ENCODE data around the gene NANOS3.

DNA sequence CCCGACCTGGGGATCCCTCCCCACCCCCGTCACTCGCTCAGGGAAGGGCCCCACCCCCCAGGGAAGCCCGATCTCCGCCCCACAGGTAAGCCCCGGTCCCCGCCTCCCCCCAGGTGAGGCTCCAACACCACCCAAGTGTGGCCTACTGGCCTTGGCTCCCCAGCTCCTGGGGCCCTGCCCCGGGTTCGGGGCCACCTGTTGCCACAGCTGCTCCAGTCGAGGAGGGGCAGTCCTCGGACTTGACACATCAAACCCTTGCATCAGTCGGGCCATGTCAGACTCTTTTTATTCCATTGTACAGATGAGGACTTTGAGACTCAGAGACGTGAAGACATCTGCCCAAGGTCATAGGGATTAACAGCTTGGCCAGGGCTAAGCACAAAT lies 29.6 kb downstream of the NANOS3 start:
- TF ChIP-seq ELF4 (CRISPR knock-in tag; IDR thresholded peaks at IDR 0.05; ENCODE audit: borderline replicate concordance) = no peak
- TF ChIP-seq CHD4 (IDR thresholded peaks at IDR 0.05; ENCODE audit: borderline replicate concordance, low read length) = no peak
- TF ChIP-seq, protein P1, sequence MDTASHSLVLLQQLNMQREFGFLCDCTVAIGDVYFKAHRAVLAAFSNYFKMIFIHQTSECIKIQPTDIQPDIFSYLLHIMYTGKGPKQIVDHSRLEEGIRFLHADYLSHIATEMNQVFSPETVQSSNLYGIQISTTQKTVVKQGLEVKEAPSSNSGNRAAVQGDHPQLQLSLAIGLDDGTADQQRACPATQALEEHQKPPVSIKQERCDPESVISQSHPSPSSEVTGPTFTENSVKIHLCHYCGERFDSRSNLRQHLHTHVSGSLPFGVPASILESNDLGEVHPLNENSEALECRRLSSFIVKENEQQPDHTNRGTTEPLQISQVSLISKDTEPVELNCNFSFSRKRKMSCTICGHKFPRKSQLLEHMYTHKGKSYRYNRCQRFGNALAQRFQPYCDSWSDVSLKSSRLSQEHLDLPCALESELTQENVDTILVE (CRISPR knock-in tag; IDR thresholded peaks at IDR 0.05) = no peak; the same call in 1 of the 2 replicates
- no peak for TF ChIP-seq ELF1 (CRISPR knock-in tag; IDR thresholded peaks at IDR 0.05)

All from HepG2 (cell line).